CD4-positive, alpha-beta T cell treated with Interferon alpha-2 for 1 hour (primary cell): ENCODE data around the gene APOB.

Source experiments
- DNase-seq, 2 donors: peaks; one replicate each; pipeline ENCODE4 v3.0.0-alpha.2; 2020 to 2022

Gene APOB

DNA sequence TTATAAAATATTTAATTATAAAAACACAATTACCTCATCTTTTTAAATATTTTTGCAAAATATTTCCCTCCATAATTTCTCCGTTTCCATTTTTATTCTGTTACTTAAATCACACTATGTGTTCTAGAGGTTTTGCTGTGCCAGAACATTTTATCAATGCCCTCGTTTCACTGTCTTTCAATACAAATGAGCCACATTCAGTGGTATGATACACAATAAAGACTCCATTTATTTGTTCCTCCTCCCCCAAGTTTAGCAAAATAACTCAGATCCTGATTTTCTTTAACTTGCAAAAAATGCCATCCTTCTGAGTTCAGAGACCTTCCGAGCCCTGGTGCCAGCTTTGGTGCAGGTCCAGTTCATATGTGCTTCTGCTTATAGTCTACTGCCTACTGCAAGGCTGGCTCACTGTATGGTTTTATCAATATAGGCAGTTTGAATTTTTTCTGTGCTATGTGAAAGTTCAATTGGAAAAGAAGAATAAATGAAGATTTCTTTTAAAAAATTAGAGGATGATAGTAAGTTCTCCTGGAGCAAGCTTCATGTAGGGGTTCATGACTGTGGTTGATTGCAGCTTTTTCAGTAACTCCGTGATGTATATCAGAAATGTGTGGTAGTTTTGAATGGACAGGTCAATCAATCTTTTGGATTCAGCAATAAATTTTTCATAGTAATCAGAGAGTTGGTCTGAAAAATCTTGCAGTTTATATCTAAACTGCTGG, 42.5 kb downstream of the APOB start:
- no peak for DNase-seq

DNA sequence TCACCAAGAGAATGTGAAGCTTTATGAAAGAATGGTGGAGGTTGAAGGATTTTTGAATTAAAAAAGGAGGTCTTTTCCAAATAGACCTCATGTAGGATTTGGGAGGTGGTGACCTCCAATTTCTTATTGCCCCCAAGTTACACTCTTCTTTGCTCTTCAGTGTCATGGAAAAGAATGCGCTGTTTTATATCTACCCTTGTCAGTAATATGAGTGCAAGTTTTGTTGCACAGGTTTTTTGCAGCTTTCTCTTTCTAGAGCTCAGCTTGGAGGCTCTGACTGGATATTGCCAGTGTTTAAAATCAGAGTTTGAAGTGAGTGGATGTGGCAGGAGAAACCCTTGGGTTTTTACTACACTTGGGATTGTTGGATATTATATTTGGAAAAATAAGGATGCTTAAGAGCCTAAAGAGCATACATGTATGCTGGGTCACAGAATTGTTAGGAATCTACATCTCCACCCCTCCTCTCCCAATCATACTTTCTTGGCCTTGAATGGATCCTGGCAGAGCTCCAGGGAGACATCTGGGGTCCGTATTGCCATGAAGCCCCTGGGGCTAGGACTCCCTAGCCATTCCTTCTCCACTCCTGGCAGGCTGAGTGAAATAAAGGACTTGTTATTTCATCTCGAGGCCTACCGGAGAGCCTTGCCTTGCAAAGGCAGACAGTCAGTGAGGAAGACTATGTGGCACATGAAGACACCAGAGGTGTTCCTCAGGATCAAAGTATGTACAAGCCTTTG, 43.8 kb downstream of the APOB start:
- no peak for DNase-seq

DNA sequence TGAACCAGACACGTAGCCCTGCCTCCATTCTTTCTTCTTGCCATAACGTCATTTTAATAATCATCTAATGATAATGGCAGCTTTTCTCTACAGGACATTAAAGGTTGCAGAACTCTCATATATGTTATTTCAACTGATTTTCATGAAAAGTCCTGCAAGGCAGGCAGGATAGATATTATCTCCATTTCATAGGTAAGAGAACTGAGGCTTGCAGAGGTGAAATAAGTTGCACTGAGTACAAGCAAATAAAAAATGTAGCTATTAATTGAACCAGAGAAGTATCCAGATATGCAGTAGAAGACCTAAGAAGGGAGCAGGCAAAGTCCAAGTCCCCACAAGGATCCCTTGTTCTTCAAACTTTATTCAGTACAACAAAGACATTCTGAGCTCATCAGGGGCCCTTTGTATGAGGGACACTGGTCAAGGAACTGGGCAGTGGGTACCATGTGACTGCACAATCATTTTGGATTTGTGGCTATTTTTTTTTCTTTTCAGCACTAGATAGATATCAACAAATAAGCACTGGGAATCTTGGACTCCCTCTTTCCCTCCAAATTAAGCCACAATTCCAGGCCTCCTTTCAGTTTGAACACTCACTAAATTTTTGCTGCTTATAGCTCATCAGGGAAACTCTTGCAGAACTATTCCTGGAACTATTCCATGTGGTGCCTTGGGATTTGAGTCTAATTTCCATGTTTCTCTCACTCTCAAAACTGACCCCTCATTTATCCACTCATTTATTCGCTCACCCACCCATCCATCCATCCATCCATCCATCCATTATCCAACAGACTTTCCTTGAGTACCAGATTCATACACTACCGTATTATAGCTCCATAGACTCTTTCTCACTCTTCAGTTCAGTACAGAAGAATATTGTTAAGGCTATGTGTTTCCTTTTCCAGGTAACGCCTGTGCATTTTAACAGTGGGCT, 44.6 kb downstream of the APOB start:
- DNase-seq = no peak

DNA sequence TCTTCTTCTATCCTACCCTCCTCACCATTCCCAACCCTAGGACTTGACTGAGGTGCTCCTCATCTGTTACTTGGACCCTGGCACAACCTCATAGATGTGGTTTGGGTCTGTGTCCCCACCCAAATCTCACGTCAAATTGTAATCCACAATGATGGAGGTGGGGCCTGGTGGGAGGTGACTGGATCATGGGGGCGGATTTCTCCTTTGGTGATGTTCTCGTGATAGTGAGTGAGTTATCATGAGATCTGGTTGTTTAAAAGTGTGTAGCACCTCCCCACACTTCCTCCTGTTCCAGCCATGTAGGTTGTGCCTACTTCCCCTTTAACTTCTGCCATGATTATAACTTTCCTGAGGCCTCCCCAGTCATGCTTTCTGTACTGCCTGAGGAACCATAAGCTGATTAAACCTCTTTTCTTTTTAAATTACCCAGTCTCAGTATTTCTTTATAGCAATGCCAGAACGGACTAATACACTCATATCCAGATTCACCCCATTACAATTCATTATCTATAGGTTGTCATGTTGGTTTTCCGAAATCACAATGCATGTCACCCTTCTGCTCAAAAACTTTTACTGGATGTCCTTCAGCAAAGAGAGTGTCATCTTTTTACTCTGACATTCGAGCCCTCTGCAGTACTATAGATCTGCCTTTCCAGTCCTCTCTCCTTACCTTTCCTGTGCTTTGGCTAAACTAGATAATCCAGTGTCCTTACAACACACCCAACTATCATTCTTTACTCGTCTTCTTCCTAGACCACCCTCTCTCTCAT, 45.7 kb downstream of the APOB start:
- no peak for DNase-seq

DNA sequence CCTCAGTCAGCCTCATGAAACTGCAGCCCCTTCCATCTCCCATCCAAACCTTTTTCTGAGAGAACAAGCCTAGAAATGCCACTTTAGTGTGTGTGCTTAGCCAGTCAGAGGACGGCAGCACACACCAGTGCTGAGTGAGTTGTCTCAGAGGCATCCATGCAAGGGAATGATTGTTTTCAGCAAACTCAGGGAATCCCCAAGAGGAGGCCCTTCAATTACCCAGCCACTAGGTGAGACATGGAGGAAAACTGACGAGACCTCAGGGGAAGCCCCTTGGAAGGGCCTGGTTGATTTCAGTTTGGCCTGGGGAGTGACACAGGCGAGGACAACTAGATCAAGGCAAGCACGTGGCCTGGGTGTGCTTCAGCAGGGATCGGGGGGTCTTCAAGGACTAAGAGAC, 49.7 kb downstream of the APOB start:
- DNase-seq = no peak

DNA sequence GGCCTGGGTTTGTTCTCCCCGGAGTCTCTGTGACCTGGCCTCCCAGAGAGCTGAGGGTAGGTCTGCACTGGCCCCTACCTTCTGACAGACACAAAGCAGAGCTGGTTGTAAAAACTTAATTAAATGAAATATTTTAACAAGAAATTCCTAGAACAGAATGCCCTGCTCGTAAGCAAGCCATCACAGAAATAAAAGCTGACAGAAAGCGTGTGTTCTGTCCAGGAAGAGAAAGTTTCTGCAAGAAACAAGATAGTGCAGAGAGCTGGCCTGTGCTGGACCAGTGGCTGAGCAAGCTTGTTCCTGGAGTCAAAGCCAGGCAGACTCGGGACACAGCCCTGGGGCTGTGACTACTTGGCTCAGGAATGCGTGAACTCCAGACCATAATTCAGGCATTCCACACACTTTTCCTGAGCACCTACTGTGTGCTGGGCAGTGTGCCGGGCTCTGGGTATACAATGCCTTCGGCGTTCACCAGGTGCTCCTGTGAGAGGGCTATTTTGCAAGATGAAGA, 51.6 kb downstream of the APOB start:
- DNase-seq = no peak

DNA sequence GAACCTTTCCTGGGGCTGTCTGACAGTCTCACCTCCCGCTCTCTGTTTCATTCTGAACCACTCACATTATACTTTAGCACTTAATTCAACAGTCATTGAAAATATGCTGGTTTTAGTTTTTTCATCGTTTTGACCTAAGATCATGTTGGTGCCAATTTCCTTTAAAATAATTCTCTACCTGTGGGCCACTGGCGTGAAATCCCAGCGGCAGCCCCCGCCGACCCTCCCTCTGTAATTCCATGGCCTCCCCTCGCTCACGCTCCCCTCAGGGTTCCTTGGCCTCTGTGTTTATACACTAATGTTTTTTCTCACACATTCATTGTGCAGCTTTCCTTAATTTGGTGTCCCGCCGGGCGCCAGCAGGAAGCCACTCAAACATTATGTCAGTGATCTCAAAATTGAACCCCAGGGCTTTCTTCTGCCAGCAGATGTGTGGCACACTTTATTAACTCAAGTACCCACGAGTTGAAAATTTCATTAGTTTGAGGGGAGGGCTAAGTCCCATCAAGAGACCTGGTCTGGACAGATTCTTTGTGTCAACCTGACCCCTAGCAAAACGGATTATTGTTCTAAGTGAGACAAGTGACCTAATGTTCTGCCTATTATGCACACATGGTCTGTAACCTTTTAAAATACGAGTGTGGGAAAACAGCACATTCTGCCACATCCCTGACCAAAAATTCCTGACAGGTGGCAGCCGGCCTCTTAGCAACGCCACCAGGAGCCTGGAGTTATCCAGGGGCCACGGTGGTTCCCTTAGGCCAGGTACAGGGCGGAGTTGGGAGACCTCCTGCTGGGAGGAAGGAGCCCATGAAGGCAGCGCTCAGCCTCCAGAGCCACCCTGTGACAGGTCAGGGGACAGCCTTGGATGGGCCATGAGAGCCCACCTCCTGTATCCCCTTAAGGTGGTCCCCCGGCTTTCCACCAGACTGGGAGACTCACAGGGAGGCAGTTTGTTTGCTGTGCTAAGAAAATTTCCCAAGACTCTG, 53.1 kb downstream of the APOB start:
- DNase-seq = no peak

DNA sequence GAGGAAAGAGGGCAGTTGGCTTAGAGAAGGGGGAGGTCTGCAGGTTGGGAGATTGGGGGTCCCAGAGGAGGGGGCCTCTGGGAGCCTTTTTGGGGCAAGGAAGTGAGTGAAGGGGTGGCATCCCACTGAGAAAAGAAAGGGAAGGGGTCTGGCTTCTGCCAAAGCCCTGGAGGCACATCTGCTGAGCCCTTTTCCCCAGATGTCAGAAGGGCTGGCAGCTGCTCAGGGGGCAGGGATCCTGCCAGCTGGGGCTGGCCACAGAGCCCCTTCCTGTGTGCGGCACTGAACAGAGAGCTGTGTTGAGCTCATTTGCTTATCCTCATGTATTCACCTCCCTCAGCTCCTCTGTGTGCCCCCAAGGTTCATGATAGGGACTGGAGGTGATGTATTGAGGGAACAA, 54.5 kb downstream of the APOB start:
- DNase-seq = no peak

DNA sequence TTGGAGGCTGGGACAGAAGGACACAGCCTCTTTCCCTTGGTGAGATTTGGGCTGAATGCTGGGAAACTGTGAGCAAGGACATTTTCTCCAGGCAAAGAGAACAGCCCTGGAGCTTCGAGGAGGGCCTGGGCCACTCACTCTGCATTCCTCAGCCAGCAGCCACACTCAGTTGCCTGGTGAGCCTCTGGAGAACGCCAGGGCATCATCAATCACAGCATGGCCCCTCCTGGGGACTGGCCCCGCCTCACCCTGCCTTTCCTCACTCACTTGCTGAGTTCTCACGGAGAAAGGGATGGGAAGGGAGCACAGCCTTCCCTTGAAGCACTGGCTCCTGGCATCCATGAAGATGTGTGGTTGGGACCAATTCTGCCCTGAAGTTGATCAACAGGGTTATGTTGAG, 55.0 kb downstream of the APOB start:
- no peak for DNase-seq

DNA sequence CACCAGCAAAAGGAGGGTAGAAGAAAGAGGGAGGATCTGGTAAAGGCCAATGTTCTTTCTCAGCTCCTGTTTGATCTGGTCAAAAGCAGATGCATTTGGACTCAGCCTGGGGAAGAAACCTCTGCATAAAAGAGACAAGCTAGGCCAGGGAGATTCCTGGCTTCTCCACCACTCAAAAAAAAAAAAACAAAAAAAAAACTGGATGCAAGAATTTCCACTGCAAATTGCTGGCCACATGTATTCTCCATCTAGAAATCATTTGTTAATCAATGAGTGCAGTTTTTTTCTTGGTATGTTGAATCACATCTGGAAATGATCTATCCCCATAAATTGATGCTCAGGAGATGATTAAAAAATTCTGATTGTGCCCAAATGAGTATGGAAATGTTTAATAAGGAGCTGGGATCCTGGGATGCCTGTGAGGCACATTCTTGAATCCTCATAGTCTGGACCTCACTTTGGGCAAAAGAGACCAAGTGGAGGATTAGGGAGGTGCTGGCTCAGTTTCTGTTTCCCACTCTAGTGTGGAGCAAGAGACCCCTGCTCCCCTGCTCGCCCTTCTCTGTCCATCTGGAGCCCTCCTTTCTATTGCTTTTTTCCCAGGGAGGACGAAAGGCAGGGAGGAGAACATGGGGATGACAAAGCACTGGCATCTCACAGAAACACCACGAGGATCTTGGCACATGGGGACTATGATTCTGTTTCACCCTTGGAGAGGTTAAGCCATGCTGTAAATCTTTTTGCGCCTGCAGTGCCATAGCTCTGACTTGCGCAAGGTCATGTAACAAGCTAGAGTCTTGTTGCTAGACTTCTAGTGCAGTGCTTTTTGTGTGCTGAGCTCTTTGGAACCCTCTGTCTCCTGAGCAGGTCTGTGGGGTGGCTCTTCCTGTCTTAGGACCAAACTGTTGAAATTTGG, 57.6 kb downstream of the APOB start:
- no peak for DNase-seq

DNA sequence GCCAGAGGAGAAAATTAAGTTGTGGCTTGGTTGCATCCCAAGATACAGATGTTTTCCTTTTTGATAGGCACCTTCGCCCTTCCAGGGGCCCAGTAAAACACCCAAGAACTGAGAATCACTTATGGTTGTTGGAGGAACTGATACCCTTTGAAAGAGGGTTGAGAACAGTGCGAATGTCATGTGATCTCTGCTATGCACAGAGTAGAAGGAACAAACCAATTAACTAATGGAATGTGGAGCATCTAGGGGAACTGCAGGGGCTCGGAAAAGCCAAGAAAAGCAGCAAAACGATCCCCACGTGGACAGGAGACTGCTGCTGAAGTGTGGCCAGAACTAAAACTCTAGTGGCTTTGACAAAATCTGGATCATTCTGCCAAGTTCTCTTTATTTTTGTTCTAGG, 58.8 kb downstream of the APOB start:
- DNase-seq = no peak

DNA sequence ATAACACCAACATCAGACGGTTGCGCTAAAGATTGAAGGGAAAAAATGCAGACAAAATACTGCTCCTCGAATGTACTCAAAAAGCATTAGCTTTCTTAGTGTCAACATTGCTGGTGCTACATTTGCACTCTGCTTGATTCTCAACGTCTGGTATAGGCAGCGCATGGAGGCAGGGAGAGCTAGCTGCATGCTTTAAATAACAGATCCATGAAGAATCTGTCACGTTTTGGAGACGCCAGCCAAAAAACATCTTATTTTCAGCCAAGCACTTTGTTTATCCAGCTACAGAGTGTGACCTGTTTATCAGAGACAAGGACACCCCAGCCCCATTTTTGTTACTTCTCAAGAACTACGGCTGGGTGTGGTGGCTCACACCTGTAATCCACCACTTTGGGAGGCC, 59.5 kb downstream of the APOB start:
- no peak for DNase-seq

DNA sequence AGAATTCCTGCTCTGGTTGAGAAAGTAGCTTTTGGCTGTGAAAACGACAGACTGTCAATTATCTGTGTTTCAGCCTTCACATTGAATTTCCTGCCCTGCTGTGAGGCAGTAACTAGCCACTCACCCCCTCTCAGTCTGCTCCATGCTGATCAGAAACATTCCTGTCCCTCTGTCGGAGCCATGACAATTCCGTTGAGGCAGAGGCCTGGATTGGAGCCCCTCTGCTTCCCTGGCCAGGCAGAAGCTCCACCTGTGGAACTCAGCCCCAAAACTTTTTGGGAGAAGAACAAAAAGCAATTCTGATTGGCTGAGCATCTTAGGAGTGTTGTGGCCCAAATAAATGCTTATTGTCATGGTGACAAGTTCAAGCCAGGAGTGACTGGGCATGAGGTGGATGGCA, 60.0 kb downstream of the APOB start:
- no peak for DNase-seq

DNA sequence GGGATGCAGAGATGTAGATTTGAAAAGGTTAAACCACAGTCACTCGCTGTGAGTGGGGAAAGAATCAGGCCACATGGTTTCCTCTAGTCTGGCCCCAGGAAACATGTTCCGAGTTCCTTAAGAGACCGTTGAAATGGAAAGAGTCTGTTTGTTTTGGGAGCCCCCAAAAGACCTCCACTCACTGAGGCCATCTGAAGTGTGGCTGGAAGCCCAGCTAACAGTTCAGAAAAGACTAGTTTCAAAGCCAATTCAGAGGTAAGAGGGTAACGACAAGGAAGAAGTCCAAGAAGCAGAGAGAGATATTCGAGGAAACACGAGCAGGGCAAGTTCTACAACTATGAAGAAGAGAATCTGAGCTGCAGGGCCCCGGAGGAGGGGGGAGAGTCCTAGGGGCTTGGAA, 61.0 kb downstream of the APOB start:
- no peak for DNase-seq

DNA sequence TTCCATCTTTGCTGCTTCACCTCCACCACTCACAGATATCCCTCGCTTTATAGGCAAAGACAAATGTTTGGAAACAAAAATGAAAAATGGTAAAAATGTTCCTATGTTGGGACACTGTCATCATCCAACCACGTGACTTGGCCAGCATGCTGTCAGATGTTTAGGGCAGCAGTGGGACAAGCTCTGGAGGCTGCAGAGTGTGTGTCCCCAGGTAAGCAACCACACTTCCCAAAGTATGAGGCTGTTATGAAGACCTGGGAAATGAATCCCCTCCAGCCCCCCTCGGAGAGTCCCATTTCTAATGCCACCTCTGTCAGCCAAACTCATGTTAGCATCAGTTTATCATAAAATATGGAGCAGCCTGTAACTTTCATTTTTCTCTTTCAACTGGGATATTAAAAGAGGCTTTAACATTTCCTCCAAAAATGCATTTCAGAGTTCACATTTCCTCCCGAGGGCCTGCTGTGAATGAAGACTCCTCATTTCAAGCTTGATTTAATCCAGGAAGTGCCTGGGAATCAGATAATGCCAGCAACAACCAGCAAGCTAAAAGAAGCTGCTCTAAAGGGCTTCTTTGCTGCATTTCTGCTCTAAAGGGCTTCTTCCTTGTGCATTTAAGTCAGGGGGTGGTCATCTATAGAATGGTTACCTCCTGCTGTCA, 66.2 kb downstream of the APOB start:
- no peak for DNase-seq

DNA sequence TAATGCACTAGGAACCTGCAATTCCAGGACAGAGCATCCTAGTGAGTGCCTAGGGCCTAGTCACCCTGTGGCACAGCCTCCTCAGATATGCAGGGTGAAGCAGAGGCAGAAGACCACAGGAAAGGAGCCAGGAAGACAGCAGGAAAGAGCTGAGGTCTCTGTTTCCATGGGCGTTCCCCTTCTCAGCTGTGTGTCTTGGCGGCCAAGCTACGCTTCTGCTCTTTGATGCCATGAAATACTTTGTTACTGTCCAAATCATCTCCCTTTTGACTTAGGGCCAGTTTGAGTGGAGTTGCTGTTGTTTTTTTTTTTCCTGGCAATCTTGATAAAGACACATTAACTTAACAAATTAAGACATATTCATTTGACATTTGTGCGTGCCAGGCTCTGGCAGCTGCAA, 67.3 kb downstream of the APOB start:
- DNase-seq = no peak

DNA sequence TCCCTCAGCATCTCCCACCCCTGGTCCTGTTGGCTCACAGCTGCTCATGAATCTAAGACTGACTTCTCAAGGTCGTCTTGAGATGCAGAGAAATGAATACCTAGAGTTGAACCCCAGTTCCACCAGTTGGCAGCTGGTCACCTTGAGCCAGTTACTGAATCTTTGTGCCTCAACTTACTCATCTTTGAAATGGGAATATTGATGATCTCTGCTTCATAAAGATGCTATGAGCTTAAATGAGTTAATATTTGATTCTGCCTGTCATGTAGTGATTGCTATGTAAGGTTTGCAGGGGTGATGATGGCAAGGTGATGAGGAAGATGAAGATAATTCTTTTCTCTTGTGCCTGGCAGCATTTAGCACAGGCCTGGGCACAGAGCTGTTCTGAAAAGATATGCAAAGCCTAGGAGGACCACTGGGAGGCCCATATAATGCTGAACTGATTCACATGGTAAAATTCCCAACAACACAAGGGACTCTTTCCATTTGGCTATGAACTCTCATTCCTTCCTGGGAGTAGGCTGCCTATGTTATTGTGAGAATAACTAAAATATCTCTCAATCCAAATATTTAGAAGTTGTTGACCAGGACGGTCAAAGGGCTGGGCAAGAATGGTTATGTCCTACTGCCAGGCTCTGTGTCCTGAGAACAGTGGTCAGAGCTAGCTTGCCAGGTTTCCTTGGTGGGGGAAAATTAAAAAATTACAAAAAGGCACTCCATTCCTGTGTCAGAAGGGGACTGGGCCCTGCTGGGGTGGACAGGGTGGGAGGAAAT, 70.9 kb downstream of the APOB start:
- no peak for DNase-seq

DNA sequence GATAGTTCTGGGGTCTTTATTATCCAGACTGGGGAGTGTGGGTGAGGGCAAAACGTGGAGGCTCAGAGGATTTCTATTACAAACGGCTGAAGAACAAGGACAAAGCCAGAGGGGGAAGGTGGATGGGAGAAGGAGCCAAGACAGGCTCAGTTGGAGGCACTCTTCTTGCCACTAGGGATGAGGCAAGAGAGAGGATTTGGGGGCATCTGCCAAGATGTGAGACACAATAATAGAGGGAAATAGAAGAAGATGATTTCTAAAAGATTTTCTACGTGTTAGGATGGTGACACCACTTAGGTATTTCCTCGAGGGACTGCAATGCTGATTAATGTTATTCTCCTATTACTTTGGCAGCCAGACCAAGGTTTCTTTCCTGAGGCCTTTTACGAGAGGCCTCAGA, 71.8 kb downstream of the APOB start:
- DNase-seq = no peak

DNA sequence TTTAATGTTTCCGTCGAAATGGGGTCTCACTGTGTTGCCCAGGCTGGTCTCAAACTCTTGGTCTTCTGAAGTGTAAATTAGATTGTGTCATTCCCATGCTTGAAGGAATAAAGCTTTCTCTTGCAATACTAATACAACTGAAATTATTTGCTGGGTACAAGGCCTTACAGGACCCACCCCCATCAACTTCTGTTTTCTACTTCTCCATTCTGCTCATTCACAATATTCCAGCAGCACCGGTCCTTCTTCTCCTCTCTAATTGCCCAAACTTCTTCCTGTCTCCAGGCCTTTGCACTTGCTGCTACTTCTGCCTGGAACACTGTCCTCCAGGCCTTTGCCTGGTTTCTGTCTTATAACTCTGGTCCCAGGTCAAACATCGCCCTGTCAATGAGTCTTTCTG, 73.8 kb downstream of the APOB start:
- DNase-seq = no peak
